ENCODE measurements around the gene FBXO17. TPM values are rescaled to one million over a fixed set of nuclear protein-coding genes. Genes with fewer than 3 reads are reported as not detected.

FBXO17 gene
- total RNA-seq, 4 donors from 2014 or later, result 24.9 to 47.8 (median 34.8) TPM

DNA sequence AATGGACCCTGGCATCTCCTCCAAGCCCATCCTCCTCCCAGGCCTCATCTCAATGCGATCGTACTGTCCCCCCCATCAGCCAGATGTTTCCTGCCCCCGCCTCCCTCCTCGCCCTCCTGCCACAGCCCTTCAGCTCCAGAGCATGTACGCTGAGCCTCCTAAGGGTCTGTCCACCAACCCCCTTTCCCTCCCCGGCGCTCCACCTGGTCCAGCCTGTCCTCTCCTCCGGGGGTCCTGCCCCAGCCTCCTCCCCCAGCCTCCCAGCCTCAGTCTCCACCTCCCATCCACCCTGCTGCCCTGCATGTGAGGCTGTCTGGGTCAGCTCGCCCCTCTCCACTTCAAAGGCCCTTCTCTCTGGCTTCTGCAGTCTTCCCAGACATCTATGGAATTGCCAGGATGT is 80.6 kb downstream of the FBXO17 start:
- no peak overlapping the region for H3K4me3 ChIP-seq
- TF ChIP-seq EP300 (IDR thresholded peaks at IDR 0.05), result no peak
- TF ChIP-seq POLR2A (IDR thresholded peaks at IDR 0.05; ENCODE audit: low read depth), result no peak
- TF ChIP-seq CTCF (IDR thresholded peaks at IDR 0.05), result no peak
- TF ChIP-seq POLR2AphosphoS5 (IDR thresholded peaks at IDR 0.05), result no peak
- intact Hi-C loops (cut with DNase I), result no loop called here
- no peaks in the 10 kb centered on the region for H3K9me3 ChIP-seq
- no peak overlapping the region for H3K27ac ChIP-seq (replicated peaks in 1 of 4)
- H3K4me1 ChIP-seq, result peaks cover 22 to 58% (median 40%) of the 10 kb centered on the region in 4 donors
- H3K27me3 ChIP-seq, result no peaks in the 10 kb centered on the region
- WGBS, result 62% methylated on average over 9 of the region's 9 CpGs
- DNase-seq (ENCODE audit: extremely low spot score), result no peak
- H3K36me3 ChIP-seq, result peaks cover 8 to 43% (median 28%) of the 10 kb centered on the region in 4 donors

- Histone ChIP-seq H3K36me3 (peaks cover 24 to 59% (median 44%) of the 10 kb centered on the region in 4 donors), H3K9me3 (no peaks in the 10 kb centered on the region), H3K4me3 (no peak overlapping the region), H3K27ac (replicated peaks in 1 of 4) (no peak overlapping the region), H3K4me1 (peaks cover 17 to 50% (median 33%) of the 10 kb centered on the region in 4 donors), H3K27me3 (no peaks in the 10 kb centered on the region)
- WGBS, result 84% methylated on average over 4 of the region's 14 CpGs
- intact Hi-C loops (cut with DNase I), result no loop called here
- TF ChIP-seq EP300 (IDR thresholded peaks at IDR 0.05) (no peak), CTCF (IDR thresholded peaks at IDR 0.05) (no peak), POLR2AphosphoS5 (IDR thresholded peaks at IDR 0.05) (no peak), POLR2A (IDR thresholded peaks at IDR 0.05; ENCODE audit: low read depth) (no peak)
- no peak for DNase-seq (ENCODE audit: extremely low spot score)
Measured at GRCh38 chr19:38893341-38893771, 82.2 kb downstream of the FBXO17 start.

- peaks cover 12 to 45% (median 28%) of the 10 kb centered on the region in 4 donors for H3K4me1 ChIP-seq
- DNase-seq (ENCODE audit: extremely low spot score), result no peak
- no peaks in the 10 kb centered on the region for H3K27me3 ChIP-seq
- H3K27ac ChIP-seq (replicated peaks in 1 of 4), result no peak overlapping the region
- peaks cover 25 to 64% (median 48%) of the 10 kb centered on the region in 4 donors for H3K36me3 ChIP-seq
- no peak overlapping the region for H3K4me3 ChIP-seq
- no peaks in the 10 kb centered on the region for H3K9me3 ChIP-seq
- no peak for TF ChIP-seq CTCF (IDR thresholded peaks at IDR 0.05)
- no peak for TF ChIP-seq POLR2AphosphoS5 (IDR thresholded peaks at IDR 0.05)
- TF ChIP-seq POLR2A (IDR thresholded peaks at IDR 0.05; ENCODE audit: low read depth), result no peak
- TF ChIP-seq EP300 (IDR thresholded peaks at IDR 0.05), result no peak
- intact Hi-C loops (cut with DNase I), result no loop called here
- 89% methylated on average over 5 of the region's 5 CpGs for WGBS
Measured at GRCh38 chr19:38892841-38893240, 82.7 kb downstream of the FBXO17 start.

- Histone ChIP-seq H3K27me3 (no peaks in the 10 kb centered on the region), H3K4me1 (peaks cover 6 to 36% (median 17%) of the 10 kb centered on the region in 4 donors), H3K9me3 (no peaks in the 10 kb centered on the region), H3K4me3 (no peak overlapping the region), H3K27ac (replicated peaks in 1 of 4) (no peak overlapping the region), H3K36me3 (peaks cover 25 to 73% (median 53%) of the 10 kb centered on the region in 4 donors)
- 80% methylated on average over 2 of the region's 6 CpGs for WGBS
- TF ChIP-seq EP300 (IDR thresholded peaks at IDR 0.05) (no peak), POLR2A (IDR thresholded peaks at IDR 0.05; ENCODE audit: low read depth) (no peak), POLR2AphosphoS5 (IDR thresholded peaks at IDR 0.05) (no peak), CTCF (IDR thresholded peaks at IDR 0.05) (no peak)
- intact Hi-C loops (cut with DNase I), result no loop called here
- no peak for DNase-seq (ENCODE audit: extremely low spot score)
Measured at GRCh38 chr19:38891771-38892170, 83.8 kb downstream of the FBXO17 start.

Other genes starting within 250 kb of the FBXO17 start
- gene CAPN12, start 231.3 kb downstream of the FBXO17 start, total RNA-seq, result 1 to 10 TPM in 3 of 4 donors, under 1 TPM in 1; 0.83 to 2.1 (median 1.6) TPM
- not detected for gene LGALS7, start 202.2 kb downstream of the FBXO17 start, total RNA-seq
- gene LGALS7B, start 186.5 kb downstream of the FBXO17 start, total RNA-seq, result not detected
- 1 to 10 TPM in 1 of 4 donors, under 1 TPM in 2, not detected in 1; 0.42 to 2.9 (median 0.50) TPM for gene LGALS4, start 162.8 kb downstream of the FBXO17 start, total RNA-seq
- gene ECH1, start 143.9 kb downstream of the FBXO17 start, total RNA-seq, result 100 to 1,000 TPM; 117 to 188 (median 155) TPM
- 100 to 1,000 TPM; 126 to 202 (median 180) TPM for gene HNRNPL, start 125.8 kb downstream of the FBXO17 start, total RNA-seq
- 10 to 100 TPM in 1 of 4 donors, 1 to 10 TPM in 3; 4.6 to 10.4 (median 6.6) TPM for gene RINL, start 97.5 kb downstream of the FBXO17 start, total RNA-seq
- 100 to 1,000 TPM in 1 of 4 donors, 10 to 100 TPM in 3; 72.7 to 114 (median 95.0) TPM for gene SIRT2, start 76.1 kb downstream of the FBXO17 start, total RNA-seq
- gene NFKBIB, start 75.8 kb downstream of the FBXO17 start, total RNA-seq, result 10 to 100 TPM; 24.1 to 39.4 (median 35.8) TPM
- gene CCER2, start 63.6 kb downstream of the FBXO17 start, total RNA-seq, result under 1 TPM in 1 of 4 donors, not detected in 3; 0.50 TPM
- gene SARS2, start 45.0 kb downstream of the FBXO17 start, total RNA-seq, result 10 to 100 TPM in 2 of 4 donors, 1 to 10 TPM in 2; 6.8 to 14.6 (median 9.1) TPM
- gene MRPS12, start 44.8 kb downstream of the FBXO17 start, total RNA-seq, result 10 to 100 TPM; 18.0 to 33.2 (median 27.3) TPM
- 10 to 100 TPM in 2 of 4 donors, 1 to 10 TPM in 1, under 1 TPM in 1; 0.83 to 14.1 (median 7.6) TPM for gene FBXO27, start 56.8 kb upstream of the FBXO17 start, total RNA-seq
- gene ACP7, start 108.6 kb upstream of the FBXO17 start, total RNA-seq, result not detected
- gene PAK4, start 150.0 kb upstream of the FBXO17 start, total RNA-seq, result 10 to 100 TPM in 2 of 4 donors, 1 to 10 TPM in 2; 8.3 to 18.4 (median 11.0) TPM
- gene NCCRP1, start 221.2 kb upstream of the FBXO17 start, total RNA-seq, result under 1 TPM in 3 of 4 donors, not detected in 1; 0.17 to 0.42 (median 0.39) TPM
- gene SYCN, start 228.5 kb upstream of the FBXO17 start, total RNA-seq, result not detected

Data from esophagus muscularis mucosa (tissue), 4 donors.